ENCODE measurements around the gene ASCL4. TPM values are rescaled to one million over a fixed set of nuclear protein-coding genes. Genes with fewer than 3 reads are reported as not detected.

The ASCL4 gene
- total RNA-seq, 2 donors from 2014 or later, result 0.09 TPM; not detected in 1

GRCh38 chr12:107775093-107775721 is 703 bp downstream of the ASCL4 start:
- DNase-seq (no peak), ATAC-seq (no peak)
- intact Hi-C loops (cut with DNase I), result no loop called here

DNA sequence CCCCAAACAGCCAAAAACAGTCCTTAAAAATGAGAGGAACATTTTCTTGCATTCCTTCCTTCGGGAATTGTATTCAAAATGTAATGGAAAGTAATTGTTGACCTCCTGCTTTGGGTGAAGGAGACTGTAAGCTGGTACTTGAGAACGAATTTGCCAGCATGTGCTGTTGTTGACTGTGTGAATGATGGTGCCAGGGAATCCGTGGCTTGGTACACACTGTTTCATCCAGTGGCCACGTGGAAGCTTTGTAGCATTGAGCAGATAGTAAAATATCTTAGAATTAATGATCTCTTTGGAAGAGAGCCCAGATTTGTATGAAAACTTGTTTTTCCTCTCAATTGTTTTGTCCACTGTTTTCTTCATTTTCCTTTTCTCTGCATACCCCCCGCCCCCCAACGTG is 1.7 kb downstream of the ASCL4 start:
- DNase-seq (no peak), ATAC-seq (no peak)
- intact Hi-C loops (cut with DNase I), result no loop called here

DNA sequence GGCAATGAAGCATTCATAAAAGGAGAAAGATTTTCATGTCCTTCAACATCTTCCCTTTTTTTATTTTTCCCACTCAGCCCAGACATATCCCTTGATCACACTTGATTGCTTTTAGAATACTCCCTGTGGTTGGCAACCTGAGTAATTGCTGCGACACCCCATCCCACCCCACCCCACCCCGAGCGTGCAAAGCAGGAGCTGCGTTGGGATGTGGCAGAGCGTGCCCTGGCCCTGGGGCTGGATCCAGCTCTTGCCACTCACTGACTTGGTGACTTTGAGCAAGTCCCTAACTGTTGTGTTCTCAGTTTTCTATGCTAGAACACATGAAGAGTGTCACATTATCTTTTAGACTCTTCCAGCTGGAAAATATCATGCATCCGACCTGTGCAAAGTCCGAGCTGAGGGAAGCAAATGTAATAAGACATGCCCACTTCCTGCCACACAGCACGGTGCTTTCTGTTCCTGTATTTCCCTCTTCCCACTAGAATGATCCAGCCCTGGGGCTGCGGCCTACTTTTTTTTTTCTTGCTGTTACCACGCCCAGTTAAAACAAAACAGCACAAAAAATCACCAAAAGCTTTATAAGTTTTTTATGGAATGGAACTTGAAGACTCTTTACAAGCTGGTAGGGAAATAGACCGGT is 4.0 kb downstream of the ASCL4 start:
- intact Hi-C loops (cut with DNase I), result no loop called here
- DNase-seq (peak; percentile 23), ATAC-seq (peak in 1 of 2 donors; percentile 65)

GRCh38 chr12:107779077-107779831 is 4.8 kb downstream of the ASCL4 start:
- DNase-seq, result no peak
- ATAC-seq, result peak in 1 of 2 donors; percentile 71
- intact Hi-C loops (cut with DNase I), result no loop called here

GRCh38 chr12:107780298-107780697 is 5.8 kb downstream of the ASCL4 start:
- no peak for DNase-seq
- intact Hi-C loops (cut with DNase I), result no loop called here
- peak in 1 of 2 donors; percentile 37 for ATAC-seq

DNA sequence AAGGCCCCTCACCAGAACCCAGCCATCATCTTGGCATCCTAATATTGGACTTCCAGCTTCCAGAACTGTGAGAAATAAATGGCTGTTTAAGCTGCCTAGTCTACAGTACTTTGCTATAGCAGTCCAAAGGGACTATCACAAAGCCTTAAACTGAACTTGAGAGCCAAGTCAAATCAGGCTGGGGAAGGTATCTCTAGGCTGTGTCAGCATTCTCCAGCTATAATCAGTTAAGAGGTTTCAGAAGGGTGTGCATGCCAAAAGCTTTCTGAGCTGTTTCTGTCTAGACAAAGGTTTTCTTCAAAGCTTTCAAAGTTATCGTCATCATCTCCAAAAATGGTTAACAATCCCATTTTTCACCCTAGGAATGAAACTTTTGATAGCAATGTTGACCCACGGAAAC is 7.6 kb downstream of the ASCL4 start:
- DNase-seq (no peak), ATAC-seq (no peak)
- intact Hi-C loops (cut with DNase I), result no loop called here

- intact Hi-C loops (cut with DNase I), result no loop called here
- DNase-seq, result no peak
- no peak for ATAC-seq
Observed at GRCh38 chr12:107783406-107784376, 9.2 kb downstream of the ASCL4 start.

DNA sequence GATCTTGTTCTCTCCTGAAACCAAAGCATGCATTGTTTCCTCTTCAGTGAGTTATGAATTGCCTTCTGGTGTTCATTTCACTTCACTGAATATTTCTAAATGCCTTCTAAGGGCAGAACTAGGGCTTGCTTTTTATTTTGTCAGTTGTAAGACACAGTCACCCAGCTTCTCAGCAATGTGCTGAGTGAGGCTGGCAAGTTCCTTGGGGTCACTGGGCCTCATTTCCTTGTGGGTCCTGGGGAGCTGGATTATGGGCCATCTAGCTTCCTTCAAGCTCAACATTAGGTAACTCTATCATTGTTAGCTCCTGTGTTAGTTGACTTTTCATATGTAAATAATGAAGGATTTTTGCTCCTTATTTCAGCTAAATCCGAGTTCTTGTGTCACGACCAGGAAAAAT is 13.8 kb downstream of the ASCL4 start:
- ATAC-seq (no peak), DNase-seq (no peak)
- intact Hi-C loops (cut with DNase I), result no loop called here

GRCh38 chr12:107788690-107789458 is 14.4 kb downstream of the ASCL4 start:
- DNase-seq (no peak), ATAC-seq (no peak)
- intact Hi-C loops (cut with DNase I), result no loop called here

- ATAC-seq (no peak), DNase-seq (no peak)
- intact Hi-C loops (cut with DNase I), result no loop called here
Observed at GRCh38 chr12:107791465-107792089, 17.1 kb downstream of the ASCL4 start.

DNA sequence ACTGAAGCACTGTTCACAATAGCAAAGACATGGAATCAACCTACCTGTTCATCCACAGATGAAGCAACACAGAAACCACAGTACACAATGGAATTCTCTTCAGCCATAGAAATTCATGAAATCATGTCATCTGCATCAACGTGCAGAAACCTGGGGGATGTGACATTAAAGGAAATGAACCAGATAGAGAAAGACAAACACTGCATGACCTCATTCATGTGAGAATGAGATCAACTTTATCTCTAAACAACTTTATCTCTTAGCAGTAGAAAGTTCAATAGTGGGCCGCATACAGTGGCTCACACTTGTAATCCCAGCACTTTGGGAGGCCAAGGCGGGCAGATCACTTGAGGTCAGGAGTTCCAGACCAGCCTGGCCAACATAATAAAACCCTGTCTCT is 19.9 kb downstream of the ASCL4 start:
- DNase-seq (no peak), ATAC-seq (no peak)
- intact Hi-C loops (cut with DNase I), result no loop called here

DNA sequence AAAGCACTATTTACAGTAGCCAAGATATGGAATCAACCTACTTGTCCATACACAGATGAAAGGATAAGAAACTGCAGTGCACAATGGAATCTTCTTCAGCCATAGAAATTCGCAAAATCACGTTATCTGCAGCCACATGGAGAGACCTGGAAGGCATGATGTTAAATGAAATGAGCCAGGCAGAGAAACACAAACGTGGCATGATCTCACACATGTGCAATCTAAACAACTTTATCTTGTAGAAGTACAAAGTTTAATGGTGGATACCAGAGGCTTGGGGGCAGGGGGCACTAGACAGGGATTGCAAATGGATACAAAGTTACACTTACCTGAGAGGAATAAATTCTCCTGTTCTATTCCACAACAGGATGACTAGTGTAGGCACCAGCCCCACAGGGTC is 24.1 kb downstream of the ASCL4 start:
- intact Hi-C loops (cut with DNase I), result no loop called here
- ATAC-seq, result no peak
- DNase-seq, result no peak

DNA sequence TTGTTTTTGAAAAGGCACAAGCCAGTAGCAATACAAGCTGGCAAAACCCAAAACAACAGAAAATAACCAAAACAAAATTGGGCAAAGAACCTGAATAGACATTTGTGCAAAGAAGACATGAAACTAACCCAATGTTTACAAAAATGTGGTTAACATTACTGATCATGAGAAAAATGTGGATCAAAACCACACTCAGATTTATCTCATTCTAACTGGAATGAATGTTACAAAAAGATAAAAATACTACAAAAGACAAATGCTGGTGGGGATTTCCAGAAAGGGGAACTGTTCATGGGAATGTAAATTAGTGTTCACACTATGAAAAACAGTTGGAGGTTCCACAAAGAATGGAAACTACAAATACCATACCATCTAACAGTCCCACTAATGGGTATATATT is 26.6 kb downstream of the ASCL4 start:
- intact Hi-C loops (cut with DNase I), result no loop called here
- no peak for DNase-seq
- no peak for ATAC-seq

- intact Hi-C loops (cut with DNase I), result no loop called here
- DNase-seq, result no peak
- no peak for ATAC-seq
Observed at GRCh38 chr12:107803092-107803491, 28.6 kb downstream of the ASCL4 start.

DNA sequence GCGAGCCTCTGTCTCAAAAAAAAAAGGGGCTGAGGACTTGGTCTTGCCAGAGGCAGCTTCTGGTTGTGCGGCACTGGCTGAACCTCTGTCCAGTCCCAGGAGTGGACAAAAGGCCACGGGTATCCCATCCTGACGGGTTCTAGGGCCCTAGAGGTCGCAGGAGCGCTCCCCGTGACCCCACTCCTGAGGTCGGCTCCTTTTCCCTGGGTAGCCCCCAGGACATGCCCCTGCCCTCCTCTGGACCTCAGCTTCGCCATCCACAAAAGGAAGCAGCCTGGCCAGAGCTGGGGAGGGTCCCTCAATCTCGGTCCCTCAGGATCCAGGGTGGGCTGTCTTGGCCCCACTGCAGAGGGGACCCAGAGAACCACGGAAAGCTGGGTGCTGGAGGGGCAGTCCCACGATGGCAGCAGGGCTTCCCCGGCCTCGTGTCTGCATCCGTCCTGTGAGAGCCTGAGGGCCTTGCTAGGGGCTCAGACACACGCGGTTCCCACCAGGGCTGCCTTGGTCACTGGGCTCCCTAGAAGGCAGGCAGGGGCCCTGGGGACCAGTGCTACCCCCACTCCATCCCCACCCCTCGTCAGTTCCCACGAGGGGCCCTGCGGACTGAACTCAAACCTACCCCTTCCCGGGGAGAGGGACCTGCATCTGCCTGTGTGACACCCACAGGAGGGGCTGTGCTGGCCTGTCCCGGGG is 31.1 kb downstream of the ASCL4 start:
- ATAC-seq (no peak), DNase-seq (no peak)
- intact Hi-C loops (cut with DNase I), result no loop called here

DNA sequence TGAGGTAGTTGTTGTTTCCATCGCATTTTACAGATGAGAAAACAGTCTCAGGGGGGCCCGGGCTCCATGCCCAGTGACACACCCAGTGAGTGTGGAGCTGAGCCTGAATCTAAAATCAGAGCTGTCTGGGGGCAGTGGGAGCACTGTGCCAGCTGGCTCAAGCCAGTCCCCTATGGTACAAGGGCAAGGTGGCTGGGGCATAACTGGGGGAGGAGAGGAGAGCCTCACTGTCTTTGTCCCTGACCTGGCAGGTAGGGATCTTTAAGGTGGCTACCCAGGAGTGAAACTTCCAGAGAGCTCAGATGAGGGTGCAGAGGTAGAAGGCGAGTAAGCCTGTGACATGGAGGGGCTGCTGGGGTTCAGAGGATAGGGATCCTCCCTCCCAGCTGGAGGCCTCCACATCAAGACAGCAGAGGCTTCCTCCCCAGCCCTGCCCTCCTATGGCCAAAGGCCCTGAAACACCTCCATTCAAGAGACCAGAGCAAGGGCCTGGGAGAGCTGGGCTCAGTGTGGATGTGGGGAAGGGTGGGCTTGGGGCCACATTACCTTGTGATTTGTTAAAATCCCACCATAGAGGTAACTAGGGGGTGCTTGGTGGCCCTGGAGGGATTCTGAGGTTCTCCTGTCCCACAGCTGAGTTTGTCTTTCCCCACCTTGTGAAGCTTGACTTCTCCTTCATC is 33.1 kb downstream of the ASCL4 start:
- intact Hi-C loops (cut with DNase I), result no loop called here
- no peak for ATAC-seq
- no peak for DNase-seq

GRCh38 chr12:107817250-107817649 is 42.7 kb downstream of the ASCL4 start:
- no peak for DNase-seq
- no peak for ATAC-seq
- intact Hi-C loops (cut with DNase I), result no loop called here

All from left cardiac atrium (tissue), 4 donors.